HL-60 (cell line): ENCODE measurements around the gene FOXP1.

Experiments used
- CTCF ChIP-seq: IDR thresholded peaks from one replicate; pipeline ENCODE4 v1.5.1; 2011; ENCODE audit warnings: low read length, control low read depth, inconsistent platforms; ENCODE audit not compliant: insufficient read depth
- GABPA ChIP-seq: IDR thresholded peaks from 2 replicates; pipeline ENCODE4 v1.6.1; 2012; ENCODE audit warnings: low read depth
- POLR2AphosphoS5 ChIP-seq: IDR thresholded peaks from 2 replicates; pipeline ENCODE4 v1.6.1; 2012; ENCODE audit warnings: low read depth
- TF ChIP-seq, protein P1 (sequence below): IDR thresholded peaks from 2 replicates; pipeline ENCODE4 v1.6.1; 2012; ENCODE audit warnings: low read depth; ENCODE audit not compliant: insufficient replicate concordance

DNA sequence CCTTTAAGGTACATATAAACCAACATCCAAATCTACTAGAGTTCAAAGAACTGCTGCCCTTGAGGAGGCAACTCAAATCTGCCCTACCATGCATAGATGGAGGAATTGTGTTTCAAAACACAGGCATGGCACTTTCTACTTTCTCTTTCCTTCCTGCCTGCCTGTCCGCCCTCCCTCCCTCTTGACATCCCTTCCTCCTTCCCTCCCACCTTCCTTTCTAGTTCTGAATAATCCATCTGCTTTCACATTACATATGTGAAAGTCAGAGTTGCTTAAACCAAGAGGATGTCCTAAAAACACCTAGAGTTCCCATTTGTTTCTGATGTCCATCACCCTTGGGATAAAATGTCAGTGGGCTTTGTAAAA lies 537.6 kb downstream of the FOXP1 start:
- no peak for TF ChIP-seq CTCF
- TF ChIP-seq POLR2AphosphoS5, result no peak
- TF ChIP-seq, protein P1, sequence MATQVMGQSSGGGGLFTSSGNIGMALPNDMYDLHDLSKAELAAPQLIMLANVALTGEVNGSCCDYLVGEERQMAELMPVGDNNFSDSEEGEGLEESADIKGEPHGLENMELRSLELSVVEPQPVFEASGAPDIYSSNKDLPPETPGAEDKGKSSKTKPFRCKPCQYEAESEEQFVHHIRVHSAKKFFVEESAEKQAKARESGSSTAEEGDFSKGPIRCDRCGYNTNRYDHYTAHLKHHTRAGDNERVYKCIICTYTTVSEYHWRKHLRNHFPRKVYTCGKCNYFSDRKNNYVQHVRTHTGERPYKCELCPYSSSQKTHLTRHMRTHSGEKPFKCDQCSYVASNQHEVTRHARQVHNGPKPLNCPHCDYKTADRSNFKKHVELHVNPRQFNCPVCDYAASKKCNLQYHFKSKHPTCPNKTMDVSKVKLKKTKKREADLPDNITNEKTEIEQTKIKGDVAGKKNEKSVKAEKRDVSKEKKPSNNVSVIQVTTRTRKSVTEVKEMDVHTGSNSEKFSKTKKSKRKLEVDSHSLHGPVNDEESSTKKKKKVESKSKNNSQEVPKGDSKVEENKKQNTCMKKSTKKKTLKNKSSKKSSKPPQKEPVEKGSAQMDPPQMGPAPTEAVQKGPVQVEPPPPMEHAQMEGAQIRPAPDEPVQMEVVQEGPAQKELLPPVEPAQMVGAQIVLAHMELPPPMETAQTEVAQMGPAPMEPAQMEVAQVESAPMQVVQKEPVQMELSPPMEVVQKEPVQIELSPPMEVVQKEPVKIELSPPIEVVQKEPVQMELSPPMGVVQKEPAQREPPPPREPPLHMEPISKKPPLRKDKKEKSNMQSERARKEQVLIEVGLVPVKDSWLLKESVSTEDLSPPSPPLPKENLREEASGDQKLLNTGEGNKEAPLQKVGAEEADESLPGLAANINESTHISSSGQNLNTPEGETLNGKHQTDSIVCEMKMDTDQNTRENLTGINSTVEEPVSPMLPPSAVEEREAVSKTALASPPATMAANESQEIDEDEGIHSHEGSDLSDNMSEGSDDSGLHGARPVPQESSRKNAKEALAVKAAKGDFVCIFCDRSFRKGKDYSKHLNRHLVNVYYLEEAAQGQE, result no peak
- no peak for TF ChIP-seq GABPA
